Mucosa of descending colon (tissue), 3 donors: Measurements from ENCODE around the gene ATF3. TPM values are rescaled to one million over a fixed set of nuclear protein-coding genes. Genes with fewer than 3 reads are reported as not detected.

Experiments used
- ATAC-seq: fragments of 200-7000 bp; cut with Tn5 transposase; one replicate; pipeline ENCODE4 v1.9.1; 2020; ENCODE audit warnings: mild to moderate bottlenecking, moderate library complexity
- DNase-seq, 3 donors: peaks; one replicate each; pipeline ENCODE4 v3.0.0-alpha.2; 2020
- H3K36me3 ChIP-seq: fragments of 200-600 bp; one replicate; pipeline ENCODE4 v1.8.0; 2021; ENCODE audit warnings: low read depth, mild to moderate bottlenecking
- H3K4me1 ChIP-seq: fragments of 200-600 bp; one replicate; pipeline ENCODE4 v1.8.0; 2021; ENCODE audit warnings: low read depth, mild to moderate bottlenecking
- H3K4me3 ChIP-seq: fragments of 200-600 bp; one replicate; pipeline ENCODE4 v1.8.0; 2021; ENCODE audit warnings: mild to moderate bottlenecking
- H3K9me3 ChIP-seq: fragments of 200-600 bp; one replicate; pipeline ENCODE4 v1.8.0; 2021; ENCODE audit warnings: mild to moderate bottlenecking
- CTCF ChIP-seq: fragments of 200-600 bp; IDR thresholded peaks from one replicate; pipeline ENCODE4 v1.8.0; 2022; ENCODE audit warnings: antibody characterized with exemption, mild to moderate bottlenecking
- intact Hi-C, 2 donors: fragments of 100-400 bp; cut with DNase I in 1 of 2; cut with micrococcal nuclease in 1 of 2; formaldehyde crosslinking; loops; one replicate each; pipeline versions ENCODE4 v1.11.0 to v1.11.1; 2022; cut with DNase I, micrococcal nuclease
- total RNA-seq, 3 donors: library from RNA; stranded (reverse); fragmentation: NEBNext Ultra II Directional in 2 of 3; extraction: Animal tissue kit (Norgen Biotek cat#: 25700) in 2 of 3; gene quantifications; one replicate each; pipeline versions ENCODE4 v1.2.1 to v1.2.4, GENCODE V29; 2021 to 2023
- donor health status: DM: no; HTN: no; CAD: no; lungs with moderate emphysema.
- donor health status: DM: no; HTN: no; CAD: no.
- donor health status: DM: no; HTN: yes; CAD: no.

ATF3 gene
- total RNA-seq, 3 donors from 2014 or later: 20.2 to 121 (median 42.0) TPM

DNA sequence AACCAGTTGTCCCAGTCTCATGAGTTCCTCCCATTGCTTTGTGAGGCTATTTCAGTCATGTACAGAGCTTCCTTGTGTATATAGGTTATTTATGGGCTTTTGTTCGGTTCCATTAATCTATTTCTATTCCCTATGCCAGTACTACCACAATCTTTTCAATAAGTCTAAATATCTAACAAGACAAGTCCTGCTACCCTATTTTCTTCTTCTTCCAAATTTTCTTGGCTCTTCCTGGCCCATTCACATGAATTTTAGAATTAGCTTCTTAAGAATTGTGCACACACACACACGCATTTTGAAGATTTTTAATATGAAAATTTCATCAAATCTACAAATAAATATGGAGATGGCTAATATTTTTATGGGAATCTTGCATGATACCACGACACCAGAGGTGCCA lies 33.8 kb upstream of the ATF3 start:
- DNase-seq: no peak
- no peak for ATAC-seq
- H3K9me3 ChIP-seq: no peaks in the 10 kb centered on the region
- H3K4me3 ChIP-seq: no peak overlapping the region
- no peaks in the 10 kb centered on the region for H3K4me1 ChIP-seq
- intact Hi-C loops: no loop called here
- no peaks in the 10 kb centered on the region for H3K36me3 ChIP-seq
- TF ChIP-seq CTCF: no peak

- Histone ChIP-seq H3K36me3 (no peaks in the 10 kb centered on the region), H3K4me1 (no peaks in the 10 kb centered on the region), H3K9me3 (no peaks in the 10 kb centered on the region), H3K4me3 (no peak overlapping the region)
- intact Hi-C loops: no loop called here
- ATAC-seq: no peak
- no peak for DNase-seq
- no peak for TF ChIP-seq CTCF
Observed at GRCh38 chr1:212575333-212575732, 33.2 kb upstream of the ATF3 start.

GRCh38 chr1:212578041-212578440 lies 30.5 kb upstream of the ATF3 start:
- TF ChIP-seq CTCF: no peak
- H3K36me3 ChIP-seq: no peaks in the 10 kb centered on the region

GRCh38 chr1:212581034-212581433 lies 27.5 kb upstream of the ATF3 start:
- Histone ChIP-seq H3K4me3 (no peak overlapping the region), H3K4me1 (no peaks in the 10 kb centered on the region), H3K36me3 (no peaks in the 10 kb centered on the region), H3K9me3 (no peaks in the 10 kb centered on the region)
- DNase-seq: no peak
- no peak for ATAC-seq
- intact Hi-C loops: no loop called here
- no peak for TF ChIP-seq CTCF

More at GRCh38 chr1:212578041-212578440, 30.5 kb upstream of the ATF3 start:
- H3K9me3 ChIP-seq: no peaks in the 10 kb centered on the region
- intact Hi-C loops: no loop called here
- ATAC-seq (no peak), DNase-seq (no peak)
- no peaks in the 10 kb centered on the region for H3K4me1 ChIP-seq
- H3K4me3 ChIP-seq: no peak overlapping the region

GRCh38 chr1:212582291-212582690 lies 26.3 kb upstream of the ATF3 start:
- Histone ChIP-seq H3K9me3 (no peaks in the 10 kb centered on the region), H3K36me3 (no peaks in the 10 kb centered on the region), H3K4me3 (no peak overlapping the region), H3K4me1 (no peaks in the 10 kb centered on the region)
- ATAC-seq: no peak
- intact Hi-C loops: no loop called here
- TF ChIP-seq CTCF: no peak
- DNase-seq: no peak
